ENCODE data around the gene RNF150.
"Not testable (repeated sequence)": the region's sequence is repeated elsewhere in the genome, so short reads cannot be mapped to it uniquely, and the experiment has no call there.

Gene RNF150

GRCh38 chr4:141075553-141075952 is 57.7 kb downstream of the RNF150 start:
- DNase-seq (ENCODE audit: low read depth), result no peak

GRCh38 chr4:141074098-141074878 is 59.0 kb downstream of the RNF150 start:
- no peak for DNase-seq (ENCODE audit: low read depth)

DNA sequence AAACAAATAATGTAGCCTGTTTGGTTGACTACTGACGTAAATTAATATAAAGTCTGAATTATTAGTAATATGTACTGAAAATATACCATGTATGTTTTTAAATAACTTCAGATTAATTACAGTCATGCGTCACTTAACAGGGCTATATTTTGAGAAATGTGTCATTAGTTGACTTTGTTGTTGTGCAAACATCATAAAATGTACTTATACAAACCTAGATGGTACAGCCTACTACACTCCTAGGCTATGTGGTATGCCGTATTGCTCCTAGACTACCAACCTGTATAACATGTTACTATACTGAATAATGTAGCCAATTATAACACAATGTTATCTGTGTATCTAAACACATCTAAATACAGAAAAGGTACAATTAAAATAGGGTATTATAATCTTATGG is 66.6 kb downstream of the RNF150 start:
- no peak for DNase-seq (ENCODE audit: low read depth)

DNA sequence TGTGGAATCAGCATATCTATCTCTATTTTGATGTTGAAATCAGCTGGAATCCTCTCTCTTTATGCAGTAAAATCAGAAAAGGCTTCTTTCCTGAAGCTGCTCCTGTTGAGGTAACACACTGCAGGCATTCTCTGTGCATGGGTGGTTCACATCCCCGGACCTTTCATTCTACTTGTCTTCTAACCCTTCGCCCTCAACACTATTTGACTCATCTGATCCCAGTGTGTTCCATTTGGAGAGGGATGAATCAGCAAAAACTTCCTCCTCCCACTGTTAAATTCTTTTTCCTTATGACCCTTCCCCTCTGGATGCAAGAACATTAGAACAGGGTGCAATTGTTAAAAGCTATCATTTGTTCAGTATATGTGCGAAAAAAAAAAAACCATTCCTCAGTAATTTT is 67.4 kb downstream of the RNF150 start:
- no peak for DNase-seq (ENCODE audit: low read depth)

GRCh38 chr4:141062651-141063050 is 70.6 kb downstream of the RNF150 start:
- DNase-seq (ENCODE audit: low read depth), result no peak

- no peak for DNase-seq (ENCODE audit: low read depth)
Observed at GRCh38 chr4:141058591-141059512, 74.4 kb downstream of the RNF150 start.

- DNase-seq (ENCODE audit: low read depth), result no peak
Observed at GRCh38 chr4:141057582-141057981, 75.7 kb downstream of the RNF150 start.

- no peak for DNase-seq (ENCODE audit: low read depth)
Observed at GRCh38 chr4:141056473-141056872, 76.8 kb downstream of the RNF150 start.

DNA sequence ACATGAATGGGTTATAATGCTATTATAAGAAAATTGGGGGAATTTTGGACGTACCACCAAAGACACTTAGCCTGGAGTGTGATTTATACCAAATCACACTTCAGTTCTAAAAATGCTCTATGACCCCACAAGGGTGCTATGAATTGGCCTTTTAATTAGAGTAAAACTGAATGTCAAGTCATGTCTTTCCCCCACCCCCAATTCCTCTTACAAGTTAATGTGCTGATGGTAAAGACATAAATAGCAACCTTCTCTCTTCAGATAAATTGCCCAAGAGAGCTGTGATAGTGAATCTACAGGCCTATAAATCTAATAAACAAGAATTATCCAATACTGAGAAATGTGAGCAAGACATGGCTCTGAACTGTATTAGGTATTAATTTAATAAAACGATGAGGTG is 78.8 kb downstream of the RNF150 start:
- no peak for DNase-seq (ENCODE audit: low read depth)

DNA sequence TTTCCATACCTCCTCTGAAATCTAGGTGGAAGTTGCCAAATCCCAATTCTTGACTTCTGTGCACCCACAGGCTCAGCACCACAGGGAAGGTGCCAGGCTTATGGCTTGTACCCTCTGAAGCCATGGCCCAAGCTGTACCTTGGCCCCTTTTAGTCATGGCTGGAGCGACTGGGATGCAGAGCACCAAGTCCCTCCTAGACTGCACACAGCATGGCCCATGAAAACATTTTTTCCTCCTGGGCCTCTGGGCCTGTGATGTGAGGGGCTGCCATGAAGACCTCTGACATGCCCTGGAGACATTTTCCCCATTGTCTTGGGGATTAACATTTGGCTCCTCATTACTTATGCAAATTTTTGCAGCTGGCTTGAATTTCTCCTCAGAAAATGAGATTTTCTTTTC is 82.3 kb downstream of the RNF150 start:
- not testable (repeated sequence) for DNase-seq (ENCODE audit: low read depth)

DNA sequence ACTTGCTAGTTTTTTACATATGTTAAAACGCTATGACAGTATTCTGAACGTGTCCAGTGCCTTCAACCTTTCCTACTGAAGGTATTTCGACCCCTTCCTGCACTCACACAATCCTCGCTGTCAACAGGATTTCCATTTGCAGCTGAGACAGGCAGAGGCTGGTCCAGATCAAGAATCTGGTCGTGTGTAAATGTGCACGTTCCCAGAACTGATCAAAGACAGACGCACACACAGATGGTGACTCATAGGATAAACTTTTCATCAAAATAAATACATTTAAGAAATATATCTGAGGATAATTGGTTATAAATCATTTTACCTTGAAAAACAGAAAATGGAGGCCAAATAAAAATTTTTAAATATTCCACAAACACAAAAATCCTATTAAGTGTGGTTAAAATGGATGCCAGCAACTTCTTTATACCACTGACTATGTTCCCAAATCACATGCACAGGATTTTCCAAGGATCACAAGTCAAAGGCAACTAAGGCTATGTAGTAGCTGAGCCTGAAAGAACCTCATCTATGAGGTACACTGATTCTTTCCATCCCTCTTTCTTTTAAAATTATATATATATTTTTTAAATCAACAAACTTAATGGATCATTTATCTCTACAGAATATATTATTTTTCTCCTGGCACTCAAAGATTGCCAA is 85.9 kb downstream of the RNF150 start:
- no peak for DNase-seq (ENCODE audit: low read depth)

DNA sequence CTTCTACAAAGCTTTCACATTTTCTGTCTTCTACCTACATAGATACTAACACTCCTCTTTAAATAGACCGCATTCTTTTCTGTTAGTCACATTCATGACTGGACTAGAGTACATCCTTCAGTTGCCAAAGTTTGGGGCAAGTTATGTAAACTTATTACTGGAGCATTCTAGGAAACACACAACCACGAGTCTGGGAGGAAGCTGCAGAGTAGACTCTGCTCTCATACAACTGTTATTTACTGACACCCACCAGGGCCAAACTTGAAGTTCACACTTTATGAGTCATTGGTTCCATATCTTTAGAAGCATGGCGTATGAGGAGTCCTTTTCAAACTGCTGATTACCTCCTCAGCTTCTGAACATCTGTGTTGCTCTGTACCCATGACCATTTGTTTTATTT is 87.0 kb downstream of the RNF150 start:
- DNase-seq (ENCODE audit: low read depth), result no peak

- no peak for DNase-seq (ENCODE audit: low read depth)
Observed at GRCh38 chr4:141045848-141046247, 87.4 kb downstream of the RNF150 start.

DNA sequence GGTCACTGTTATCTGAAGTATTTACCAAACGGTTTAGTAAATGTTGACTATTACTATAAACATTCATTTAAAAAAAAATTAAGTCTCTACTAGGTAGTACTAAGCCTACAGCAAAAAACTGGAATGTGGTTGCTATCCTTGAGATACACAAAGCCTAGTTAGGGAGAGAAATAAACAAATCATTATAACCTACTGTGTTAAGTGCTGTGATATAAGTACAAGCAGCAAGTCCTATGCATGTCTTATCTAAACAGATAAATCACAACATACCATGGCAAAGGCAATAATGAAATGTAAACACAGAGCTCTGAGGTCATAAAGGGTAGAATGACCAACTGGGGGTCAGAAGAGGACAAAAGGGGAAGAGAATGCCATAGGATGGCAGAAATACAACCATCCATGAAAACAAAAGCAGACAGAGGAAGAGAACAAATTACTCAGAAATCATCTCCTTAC is 92.2 kb downstream of the RNF150 start:
- no peak for DNase-seq (ENCODE audit: low read depth)

DNA sequence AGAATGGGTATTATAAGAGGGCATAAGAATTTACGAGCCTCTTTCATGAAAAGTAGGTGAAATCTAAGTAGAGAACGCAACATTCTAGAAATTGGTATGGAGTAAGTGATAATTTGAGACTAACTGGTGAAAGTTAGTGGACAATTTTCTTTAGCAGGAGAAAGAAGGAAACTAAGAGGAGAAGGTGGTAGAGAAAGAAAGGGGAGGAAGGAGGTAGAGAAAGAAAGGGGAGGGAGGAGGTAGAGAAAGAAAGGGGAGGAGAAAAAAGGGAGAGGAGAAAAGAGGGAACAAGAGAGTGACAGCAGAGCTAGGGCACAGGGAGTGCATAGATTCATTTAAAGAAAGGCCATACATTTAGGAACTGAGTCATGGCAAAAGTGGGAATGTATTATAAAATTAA is 94.1 kb downstream of the RNF150 start:
- no peak for DNase-seq (ENCODE audit: low read depth)

- no peak for DNase-seq (ENCODE audit: low read depth)
Observed at GRCh38 chr4:141038428-141038827, 94.8 kb downstream of the RNF150 start.

- DNase-seq (ENCODE audit: low read depth), result no peak
Observed at GRCh38 chr4:141037446-141037845, 95.8 kb downstream of the RNF150 start.

- no peak for DNase-seq (ENCODE audit: low read depth)
Observed at GRCh38 chr4:141036786-141037185, 96.5 kb downstream of the RNF150 start.

GRCh38 chr4:141035920-141036319 is 97.3 kb downstream of the RNF150 start:
- no peak for DNase-seq (ENCODE audit: low read depth)

DNA sequence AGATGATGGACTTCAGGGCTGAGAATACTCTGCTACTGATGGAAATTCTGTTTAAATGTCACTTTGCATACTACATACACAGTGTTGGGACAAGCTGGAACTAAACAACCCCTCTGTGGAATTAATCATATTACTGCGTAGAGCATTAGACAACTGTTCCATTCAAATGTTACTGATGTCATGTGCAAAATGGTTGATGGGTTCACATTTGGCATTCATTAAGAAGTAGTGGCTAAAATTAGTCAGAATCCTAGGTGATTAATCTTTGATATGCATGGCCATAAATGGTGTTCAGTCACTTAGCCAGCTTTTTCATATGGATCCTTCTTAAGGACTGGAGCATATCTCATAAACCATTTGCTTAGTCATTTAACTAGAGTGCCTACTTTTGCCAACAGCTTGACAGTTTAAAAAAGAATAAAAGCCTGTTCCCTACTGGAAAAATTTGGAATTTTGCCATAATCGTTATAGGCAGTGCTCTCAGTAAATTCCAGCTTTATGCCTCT is 105.2 kb downstream of the RNF150 start:
- DNase-seq (ENCODE audit: low read depth), result no peak

- DNase-seq (ENCODE audit: low read depth), result no peak
Observed at GRCh38 chr4:141027421-141027820, 105.8 kb downstream of the RNF150 start.

GRCh38 chr4:141026900-141027299 is 106.4 kb downstream of the RNF150 start:
- DNase-seq (ENCODE audit: low read depth), result no peak

All from stimulated activated CD8-positive, alpha-beta memory T cell treated with anti-CD3 and anti-CD28 coated beads, Interleukin-15, amount 100 ng/mL, for 24 hours (primary cell).